NT2/D1 (cell line): ENCODE results near the gene PRKCH.

Experiments
- DNase-seq: peaks from one replicate; pipeline ENCODE4 v3.0.0-alpha.2; 2011; ENCODE audit warnings: low read depth, low spot score
- H3K27me3 ChIP-seq: 2 replicates; pipeline ENCODE4 v1.6.0; 2011; ENCODE audit warnings: mild to moderate bottlenecking; ENCODE audit not compliant: insufficient read length, insufficient read depth
- H3K36me3 ChIP-seq: 2 replicates; pipeline ENCODE4 v1.6.1; 2011; ENCODE audit warnings: mild to moderate bottlenecking, low read length, mixed read lengths; ENCODE audit not compliant: insufficient read depth, insufficient read length
- H3K4me1 ChIP-seq: 2 replicates; pipeline ENCODE4 v1.5.1; 2011; ENCODE audit not compliant: insufficient read depth, insufficient read length
- H3K4me3 ChIP-seq: 2 replicates; pipeline ENCODE4 v1.5.1; 2011; ENCODE audit warnings: low read depth; ENCODE audit not compliant: insufficient read length
- H3K9ac ChIP-seq: 2 replicates; pipeline ENCODE4 v1.6.0; 2011; ENCODE audit warnings: low read depth; ENCODE audit not compliant: insufficient read length
- H3K9me3 ChIP-seq: 2 replicates; pipeline ENCODE4 v1.5.1; 2011; ENCODE audit warnings: mild to moderate bottlenecking, low read length; ENCODE audit not compliant: insufficient read depth
- SUZ12 ChIP-seq: IDR thresholded peaks from 2 replicates; pipeline ENCODE4 v1.6.1; 2011; ENCODE audit not compliant: insufficient read length, insufficient read depth; ENCODE audit errors: extremely low read depth
- YY1 ChIP-seq: IDR thresholded peaks from 2 replicates; pipeline ENCODE4 v1.6.1; 2011; ENCODE audit not compliant: insufficient read length, insufficient read depth
- ZNF274 ChIP-seq: IDR thresholded peaks from 2 replicates; pipeline ENCODE4 v1.6.1; 2011; ENCODE audit warnings: mild to moderate bottlenecking, low read depth, low read length

The PRKCH gene

DNA sequence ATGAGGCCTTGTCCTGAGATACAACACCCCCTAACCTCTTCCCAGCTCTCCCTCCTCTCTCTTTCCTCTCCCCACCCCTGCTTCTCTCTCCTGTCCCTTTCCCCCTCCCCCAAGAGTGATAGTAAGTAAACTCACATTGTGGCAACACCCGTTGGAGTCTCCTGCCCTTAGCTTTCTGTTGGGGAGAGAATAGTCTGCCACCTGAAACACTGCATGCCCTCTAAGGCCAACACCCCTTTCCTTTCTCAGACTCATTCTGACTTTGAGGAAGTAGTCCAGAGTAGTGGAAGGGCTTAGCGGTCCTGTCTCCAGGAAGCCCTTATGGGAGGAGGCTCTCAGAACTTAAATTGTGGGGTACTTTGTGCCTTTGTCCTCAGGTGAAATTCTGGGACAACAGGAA lies 95.2 kb downstream of the PRKCH start:
- no peak for DNase-seq
- H3K27me3 ChIP-seq, result no peaks in the 10 kb centered on the region
- no peaks in the 10 kb centered on the region for H3K4me1 ChIP-seq
- no peaks in the 10 kb centered on the region for H3K9me3 ChIP-seq
- H3K9ac ChIP-seq, result no peak overlapping the region
- no peaks in the 10 kb centered on the region for H3K36me3 ChIP-seq
- H3K4me3 ChIP-seq, result no peak overlapping the region
- TF ChIP-seq SUZ12, result no peak
- TF ChIP-seq YY1, result no peak
- no peak for TF ChIP-seq ZNF274

DNA sequence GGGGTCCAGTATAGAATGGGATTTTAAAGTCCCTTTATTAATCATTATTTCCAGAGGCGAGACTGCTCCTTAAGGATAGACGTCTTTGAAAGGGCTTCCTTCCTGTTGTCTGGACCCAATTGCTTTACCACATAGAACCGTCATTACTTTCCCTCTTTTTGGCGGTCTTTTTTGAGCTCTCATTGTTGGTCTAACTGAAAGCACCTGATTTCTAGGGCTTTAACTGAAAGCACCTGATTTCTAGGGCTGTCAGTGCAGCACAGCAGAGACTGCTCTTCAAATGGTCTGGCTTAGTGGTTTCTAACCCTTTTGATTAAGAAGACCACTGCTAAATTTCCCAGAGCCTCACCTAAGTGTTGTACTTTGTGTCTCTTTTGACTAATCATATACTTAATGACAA lies 95.8 kb downstream of the PRKCH start:
- Histone ChIP-seq H3K9ac (no peak overlapping the region), H3K9me3 (no peaks in the 10 kb centered on the region), H3K36me3 (no peaks in the 10 kb centered on the region), H3K27me3 (no peaks in the 10 kb centered on the region), H3K4me1 (no peaks in the 10 kb centered on the region), H3K4me3 (no peak overlapping the region)
- no peak for DNase-seq
- TF ChIP-seq ZNF274, result no peak
- TF ChIP-seq SUZ12, result no peak
- TF ChIP-seq YY1, result no peak

- H3K27me3 ChIP-seq, result no peaks in the 10 kb centered on the region
Observed at GRCh38 chr14:61417883-61418455, 96.6 kb downstream of the PRKCH start.

GRCh38 chr14:61418746-61419145 lies 97.4 kb downstream of the PRKCH start:
- no peak for TF ChIP-seq YY1
- no peak for TF ChIP-seq SUZ12
- TF ChIP-seq ZNF274, result no peak
- Histone ChIP-seq H3K9ac (no peak overlapping the region), H3K4me3 (no peak overlapping the region), H3K27me3 (no peaks in the 10 kb centered on the region), H3K36me3 (no peaks in the 10 kb centered on the region), H3K9me3 (no peaks in the 10 kb centered on the region), H3K4me1 (no peaks in the 10 kb centered on the region)
- DNase-seq, result no peak

More at GRCh38 chr14:61417883-61418455, 96.6 kb downstream of the PRKCH start:
- no peak for TF ChIP-seq SUZ12
- TF ChIP-seq ZNF274, result no peak
- no peak for TF ChIP-seq YY1
- Histone ChIP-seq H3K4me3 (no peak overlapping the region), H3K9me3 (no peaks in the 10 kb centered on the region), H3K36me3 (no peaks in the 10 kb centered on the region), H3K4me1 (no peaks in the 10 kb centered on the region), H3K9ac (no peak overlapping the region)
- no peak for DNase-seq

- TF ChIP-seq ZNF274 (no peak), SUZ12 (no peak), YY1 (no peak)
- no peaks in the 10 kb centered on the region for H3K4me1 ChIP-seq
- H3K9me3 ChIP-seq, result no peaks in the 10 kb centered on the region
- no peak overlapping the region for H3K9ac ChIP-seq
- no peak for DNase-seq
- no peak overlapping the region for H3K4me3 ChIP-seq
- no peaks in the 10 kb centered on the region for H3K36me3 ChIP-seq
- H3K27me3 ChIP-seq, result no peaks in the 10 kb centered on the region
Observed at GRCh38 chr14:61419201-61419600, 97.8 kb downstream of the PRKCH start.

DNA sequence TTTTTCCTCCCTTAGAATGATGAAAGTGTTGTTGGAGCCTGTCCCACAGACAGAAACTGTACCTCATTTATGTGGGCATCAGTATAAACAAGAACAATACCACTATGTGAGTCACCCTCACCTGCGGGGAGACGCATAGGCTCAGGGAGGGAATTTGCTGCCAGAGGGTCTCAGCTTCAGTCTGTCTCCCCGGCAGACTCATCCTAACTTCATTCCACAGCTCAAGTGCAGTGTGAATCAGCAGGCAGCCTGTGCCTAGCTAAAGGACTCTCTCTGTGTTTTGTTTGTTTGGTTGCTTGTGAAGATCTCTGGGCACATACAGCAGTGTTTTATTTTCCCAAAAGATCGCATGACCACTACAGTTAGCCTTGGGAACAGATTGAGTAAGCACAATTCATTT lies 98.9 kb downstream of the PRKCH start:
- Histone ChIP-seq H3K9me3 (peaks cover 8% of the 10 kb centered on the region; the same call in 1 of the 2 replicates), H3K4me1 (no peaks in the 10 kb centered on the region), H3K27me3 (no peaks in the 10 kb centered on the region), H3K4me3 (no peak overlapping the region), H3K9ac (no peak overlapping the region), H3K36me3 (no peaks in the 10 kb centered on the region)
- TF ChIP-seq SUZ12 (no peak), ZNF274 (no peak), YY1 (no peak)
- no peak for DNase-seq

DNA sequence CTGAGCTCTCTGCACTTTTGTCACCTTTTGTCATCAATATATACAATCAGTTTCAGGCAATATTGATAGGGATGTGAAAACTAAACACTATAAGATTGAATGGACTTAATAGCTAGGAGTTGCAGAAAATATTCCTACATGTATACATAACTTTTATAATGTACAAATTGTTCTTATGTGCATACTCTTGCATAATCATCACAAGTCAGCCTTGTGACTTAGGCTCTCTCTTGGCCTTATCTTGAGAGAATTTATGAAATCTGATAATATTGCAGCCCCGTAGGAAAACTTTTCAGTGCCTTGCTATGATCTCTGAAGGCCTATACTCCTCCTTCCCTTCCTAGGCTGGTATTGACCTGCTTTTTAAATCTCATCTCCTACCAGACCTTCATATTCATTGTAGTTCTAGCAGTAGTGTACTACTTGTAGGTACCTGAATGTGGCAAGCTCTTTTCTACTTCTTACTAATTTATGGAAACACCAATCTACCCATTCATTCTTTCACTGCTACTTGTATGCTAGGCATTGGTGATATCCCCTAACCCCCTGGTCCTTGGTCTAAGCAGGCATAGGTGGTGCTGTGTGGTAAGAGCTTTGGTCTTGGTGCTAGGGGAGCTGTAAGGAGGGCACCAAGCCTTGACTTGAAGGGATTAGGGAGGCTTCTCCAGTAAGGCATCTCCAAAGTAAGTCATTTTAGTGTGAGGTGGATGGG lies 100.0 kb downstream of the PRKCH start:
- no peaks in the 10 kb centered on the region for H3K27me3 ChIP-seq
- no peak for DNase-seq
- H3K36me3 ChIP-seq, result no peaks in the 10 kb centered on the region
- H3K4me1 ChIP-seq, result no peaks in the 10 kb centered on the region
- peaks cover 15% of the 10 kb centered on the region; the same call in 1 of the 2 replicates for H3K9me3 ChIP-seq
- no peak overlapping the region for H3K4me3 ChIP-seq
- no peak overlapping the region for H3K9ac ChIP-seq
- TF ChIP-seq ZNF274 (no peak), YY1 (no peak), SUZ12 (no peak)

DNA sequence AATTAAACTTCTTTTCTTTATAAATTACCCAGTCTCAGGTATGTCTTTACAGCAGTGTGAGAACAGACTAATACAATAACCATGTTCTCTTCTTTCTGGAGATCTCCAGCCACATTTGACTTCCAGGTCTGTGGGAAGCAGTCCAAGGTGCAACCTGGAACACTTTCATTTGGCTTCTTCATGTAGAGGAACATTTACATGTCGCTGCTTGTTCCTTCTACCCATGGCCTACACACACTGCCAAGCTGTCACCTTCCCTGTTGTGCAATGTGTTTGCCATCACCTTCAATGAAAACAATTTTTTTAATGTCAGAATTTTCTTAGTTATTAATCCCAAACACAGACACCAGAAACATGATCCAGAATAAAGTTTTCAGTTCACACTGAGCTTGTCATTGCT lies 104.7 kb downstream of the PRKCH start:
- no peak overlapping the region for H3K9ac ChIP-seq
- no peaks in the 10 kb centered on the region for H3K4me1 ChIP-seq
- H3K9me3 ChIP-seq, result peaks cover 15% of the 10 kb centered on the region; the same call in 1 of the 2 replicates
- H3K36me3 ChIP-seq, result no peaks in the 10 kb centered on the region
- no peak for TF ChIP-seq YY1
- TF ChIP-seq SUZ12, result no peak
- TF ChIP-seq ZNF274, result no peak
- H3K27me3 ChIP-seq, result no peaks in the 10 kb centered on the region
- no peak overlapping the region for H3K4me3 ChIP-seq
- DNase-seq, result no peak
